Stimulated activated memory B cell treated with anti-CD40 and anti-IgM and Interleukin-4, amounts not matched to agents 10 μg/mL and 1 μg/mL and 100 μg/mL, for 72 hours (primary cell): ENCODE data around the gene MMP14.
"Not testable (repeated sequence)": the region's sequence is repeated elsewhere in the genome, so short reads cannot be mapped to it uniquely, and the experiment has no call there.

ENCODE experiments used
- ATAC-seq: fragments of 150-1000 bp; cut with Tn5 transposase; 2 replicates; pipeline ENCODE4 v1.10.0; 2021
- H3K27ac Mint-ChIP-seq: one replicate; pipeline ENCODE4 v1.8.0; 2022; ENCODE audit warnings: mild to moderate bottlenecking, mixed read lengths
- H3K27me3 Mint-ChIP-seq: one replicate; pipeline ENCODE4 v1.8.0; 2022; ENCODE audit warnings: mixed read lengths
- H3K36me3 Mint-ChIP-seq: one replicate; pipeline ENCODE4 v1.8.0; 2022; ENCODE audit warnings: mixed read lengths
- H3K4me1 Mint-ChIP-seq: one replicate; pipeline ENCODE4 v1.8.0; 2022; ENCODE audit warnings: mixed read lengths
- H3K4me3 Mint-ChIP-seq: one replicate; pipeline ENCODE4 v1.8.0; 2022; ENCODE audit warnings: mild to moderate bottlenecking, moderate library complexity, mixed read lengths
- H3K9me3 Mint-ChIP-seq: one replicate; pipeline ENCODE4 v1.8.0; 2022; ENCODE audit warnings: mixed read lengths

Gene MMP14

DNA sequence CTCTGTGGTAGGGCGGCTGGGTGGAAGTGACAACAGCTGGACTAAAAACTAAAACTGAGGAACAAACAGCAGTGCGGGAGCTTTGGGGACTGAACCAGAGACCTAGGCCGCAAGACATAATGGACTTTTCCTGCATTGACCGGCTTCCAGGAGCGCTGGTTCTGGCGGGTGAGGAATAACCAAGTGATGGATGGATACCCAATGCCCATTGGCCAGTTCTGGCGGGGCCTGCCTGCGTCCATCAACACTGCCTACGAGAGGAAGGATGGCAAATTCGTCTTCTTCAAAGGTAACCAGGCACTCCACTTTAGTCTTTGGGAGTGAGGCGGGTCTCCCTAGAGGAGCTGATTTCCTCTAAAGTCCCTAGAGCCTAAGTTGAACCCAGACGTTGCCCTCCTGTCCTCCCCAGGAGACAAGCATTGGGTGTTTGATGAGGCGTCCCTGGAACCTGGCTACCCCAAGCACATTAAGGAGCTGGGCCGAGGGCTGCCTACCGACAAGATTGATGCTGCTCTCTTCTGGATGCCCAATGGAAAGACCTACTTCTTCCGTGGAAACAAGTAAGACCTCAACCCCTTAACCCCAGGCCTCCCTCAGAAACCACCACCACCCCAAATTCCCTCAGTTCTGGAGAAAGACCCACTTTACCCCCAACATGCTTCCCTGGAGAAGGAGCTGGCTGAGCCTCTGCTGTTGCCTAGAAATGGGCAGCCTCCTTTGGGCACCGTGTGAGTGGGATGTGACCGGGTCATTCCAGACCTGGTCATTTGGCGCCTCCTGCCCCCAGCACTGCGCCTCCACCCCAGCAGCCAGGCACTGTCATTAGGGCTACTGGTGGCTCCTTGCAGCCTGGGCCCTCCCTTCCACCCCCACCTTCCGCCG lies 8.1 kb downstream of the MMP14 start:
- H3K27me3 Mint-ChIP-seq = peaks cover 25% of the 10 kb centered on the region
- H3K36me3 Mint-ChIP-seq = no peaks in the 10 kb centered on the region
- ATAC-seq = no peak
- no peaks in the 10 kb centered on the region for H3K9me3 Mint-ChIP-seq
- H3K4me1 Mint-ChIP-seq = peaks cover 19% of the 10 kb centered on the region
- H3K27ac Mint-ChIP-seq = no peak overlapping the region
- no peak overlapping the region for H3K4me3 Mint-ChIP-seq

DNA sequence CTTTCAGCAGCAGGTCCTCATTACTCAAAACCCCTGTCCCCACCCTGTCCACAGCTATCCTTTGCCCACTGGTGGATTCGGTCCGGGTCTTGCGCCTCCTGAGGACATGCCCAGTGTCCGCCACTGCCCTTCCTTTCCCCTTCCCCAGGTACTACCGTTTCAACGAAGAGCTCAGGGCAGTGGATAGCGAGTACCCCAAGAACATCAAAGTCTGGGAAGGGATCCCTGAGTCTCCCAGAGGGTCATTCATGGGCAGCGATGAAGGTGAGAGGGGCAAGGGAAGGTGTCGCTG lies 8.7 kb downstream of the MMP14 start:
- no peak for ATAC-seq
- no peak overlapping the region for H3K4me3 Mint-ChIP-seq
- H3K9me3 Mint-ChIP-seq = no peaks in the 10 kb centered on the region
- H3K27me3 Mint-ChIP-seq = peaks cover 25% of the 10 kb centered on the region
- H3K4me1 Mint-ChIP-seq = peaks cover 19% of the 10 kb centered on the region
- H3K36me3 Mint-ChIP-seq = no peaks in the 10 kb centered on the region
- H3K27ac Mint-ChIP-seq = no peak overlapping the region

DNA sequence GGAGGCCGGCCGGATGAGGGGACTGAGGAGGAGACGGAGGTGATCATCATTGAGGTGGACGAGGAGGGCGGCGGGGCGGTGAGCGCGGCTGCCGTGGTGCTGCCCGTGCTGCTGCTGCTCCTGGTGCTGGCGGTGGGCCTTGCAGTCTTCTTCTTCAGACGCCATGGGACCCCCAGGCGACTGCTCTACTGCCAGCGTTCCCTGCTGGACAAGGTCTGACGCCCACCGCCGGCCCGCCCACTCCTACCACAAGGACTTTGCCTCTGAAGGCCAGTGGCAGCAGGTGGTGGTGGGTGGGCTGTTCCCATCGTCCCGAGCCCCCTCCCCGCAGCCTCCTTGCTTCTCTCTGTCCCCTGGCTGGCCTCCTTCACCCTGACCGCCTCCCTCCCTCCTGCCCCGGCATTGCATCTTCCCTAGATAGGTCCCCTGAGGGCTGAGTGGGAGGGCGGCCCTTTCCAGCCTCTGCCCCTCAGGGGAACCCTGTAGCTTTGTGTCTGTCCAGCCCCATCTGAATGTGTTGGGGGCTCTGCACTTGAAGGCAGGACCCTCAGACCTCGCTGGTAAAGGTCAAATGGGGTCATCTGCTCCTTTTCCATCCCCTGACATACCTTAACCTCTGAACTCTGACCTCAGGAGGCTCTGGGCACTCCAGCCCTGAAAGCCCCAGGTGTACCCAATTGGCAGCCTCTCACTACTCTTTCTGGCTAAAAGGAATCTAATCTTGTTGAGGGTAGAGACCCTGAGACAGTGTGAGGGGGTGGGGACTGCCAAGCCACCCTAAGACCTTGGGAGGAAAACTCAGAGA lies 9.6 kb downstream of the MMP14 start:
- no peak for ATAC-seq
- Mint-ChIP-seq H3K27me3 (peaks cover 25% of the 10 kb centered on the region), H3K27ac (peak overlapping the region; percentile 77), H3K4me3 (no peak overlapping the region), H3K4me1 (peaks cover 19% of the 10 kb centered on the region), H3K9me3 (no peaks in the 10 kb centered on the region), H3K36me3 (no peaks in the 10 kb centered on the region)

DNA sequence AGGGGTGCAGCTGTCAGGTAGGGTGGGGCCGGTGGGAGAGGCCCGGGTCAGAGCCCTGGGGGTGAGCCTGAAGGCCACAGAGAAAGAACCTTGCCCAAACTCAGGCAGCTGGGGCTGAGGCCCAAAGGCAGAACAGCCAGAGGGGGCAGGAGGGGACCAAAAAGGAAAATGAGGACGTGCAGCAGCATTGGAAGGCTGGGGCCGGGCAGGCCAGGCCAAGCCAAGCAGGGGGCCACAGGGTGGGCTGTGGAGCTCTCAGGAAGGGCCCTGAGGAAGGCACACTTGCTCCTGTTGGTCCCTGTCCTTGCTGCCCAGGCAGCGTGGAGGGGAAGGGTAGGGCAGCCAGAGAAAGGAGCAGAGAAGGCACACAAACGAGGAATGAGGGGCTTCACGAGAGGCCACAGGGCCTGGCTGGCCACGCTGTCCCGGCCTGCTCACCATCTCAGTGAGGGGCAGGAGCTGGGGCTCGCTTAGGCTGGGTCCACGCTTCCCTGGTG lies 10.5 kb downstream of the MMP14 start:
- H3K4me3 Mint-ChIP-seq = no peak overlapping the region

DNA sequence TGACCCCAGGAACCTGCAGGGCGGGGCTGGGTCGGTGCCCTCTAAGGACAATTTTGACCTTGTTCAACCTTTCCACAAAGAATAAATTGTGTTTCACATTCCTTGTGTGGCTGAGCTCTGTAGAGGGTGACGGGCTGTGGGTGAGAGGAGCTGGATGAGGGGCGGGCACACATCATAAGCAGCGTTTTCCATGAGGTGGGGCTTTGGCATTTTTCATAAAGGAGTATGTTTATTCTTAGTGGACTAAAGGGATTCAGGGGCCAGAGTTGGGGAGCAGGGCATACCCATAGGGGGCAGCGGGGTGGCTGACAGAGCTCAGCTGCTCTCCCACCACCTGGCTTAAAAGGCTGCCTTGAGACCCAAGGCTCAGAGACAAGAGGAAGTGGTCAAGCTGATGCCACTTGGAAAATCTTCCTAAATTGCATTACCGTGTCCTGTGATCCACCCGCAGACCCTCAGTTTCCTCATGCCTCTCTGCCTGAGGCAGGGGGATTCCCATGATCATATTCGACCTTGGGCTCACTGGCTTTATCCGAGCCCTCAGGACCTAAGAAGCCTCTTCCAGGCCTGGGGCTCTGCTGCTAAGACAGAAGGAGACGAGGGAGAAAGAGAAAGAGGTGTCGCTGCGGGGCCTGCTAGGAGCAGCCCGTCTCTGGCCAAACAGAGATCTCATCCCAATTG lies 11.4 kb downstream of the MMP14 start:
- ATAC-seq = no peak
- Mint-ChIP-seq H3K4me3 (no peak overlapping the region), H3K4me1 (peaks cover 21% of the 10 kb centered on the region), H3K27me3 (peaks cover 25% of the 10 kb centered on the region), H3K9me3 (no peaks in the 10 kb centered on the region), H3K36me3 (no peaks in the 10 kb centered on the region), H3K27ac (no peak overlapping the region)

More for the DNA sequence above, 10.5 kb downstream of the MMP14 start:
- Mint-ChIP-seq H3K36me3 (no peaks in the 10 kb centered on the region), H3K27ac (peak overlapping the region; percentile 77), H3K9me3 (no peaks in the 10 kb centered on the region), H3K4me1 (peaks cover 19% of the 10 kb centered on the region), H3K27me3 (peaks cover 25% of the 10 kb centered on the region)
- ATAC-seq = no peak

DNA sequence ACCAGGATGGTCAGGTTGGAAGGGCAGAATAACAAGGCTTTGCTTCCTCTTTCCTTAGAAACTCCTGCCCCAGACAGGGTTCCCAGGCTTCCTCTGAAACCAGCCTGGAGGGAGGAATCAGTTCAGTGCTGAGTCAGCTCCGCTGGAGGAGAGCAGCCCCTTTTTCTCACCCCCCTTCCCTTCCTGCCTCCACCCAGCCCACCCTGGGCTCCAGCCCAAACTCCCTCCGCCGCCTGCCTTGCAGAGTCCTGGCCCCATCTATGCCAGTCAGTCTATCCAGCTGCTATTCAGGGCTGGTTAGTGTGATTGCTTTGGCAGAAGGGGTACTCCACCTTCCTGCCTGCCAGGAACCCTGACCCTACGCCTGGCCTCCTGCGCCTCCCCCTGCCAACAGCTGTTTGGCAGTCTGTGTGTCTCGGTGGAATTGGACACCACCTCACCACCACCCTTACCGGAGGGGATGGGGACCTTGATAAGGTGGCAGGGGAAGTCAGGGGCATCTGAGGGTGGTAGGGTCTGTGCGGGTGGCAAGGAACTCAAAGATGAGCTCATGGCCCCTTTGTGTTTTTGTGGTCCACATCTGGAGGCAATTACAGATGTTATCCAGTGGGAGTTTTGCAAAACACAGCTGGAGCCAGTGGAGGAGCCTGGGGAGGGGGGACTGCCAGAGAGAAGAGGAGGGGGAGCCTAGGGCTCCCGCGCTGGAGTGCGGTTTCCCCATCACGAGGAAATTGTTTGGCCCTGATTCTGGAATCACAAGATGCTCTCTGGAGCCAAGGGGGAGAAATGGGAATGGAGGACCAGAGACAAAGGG lies 12.2 kb downstream of the MMP14 start:
- peaks cover 25% of the 10 kb centered on the region for H3K27me3 Mint-ChIP-seq

DNA sequence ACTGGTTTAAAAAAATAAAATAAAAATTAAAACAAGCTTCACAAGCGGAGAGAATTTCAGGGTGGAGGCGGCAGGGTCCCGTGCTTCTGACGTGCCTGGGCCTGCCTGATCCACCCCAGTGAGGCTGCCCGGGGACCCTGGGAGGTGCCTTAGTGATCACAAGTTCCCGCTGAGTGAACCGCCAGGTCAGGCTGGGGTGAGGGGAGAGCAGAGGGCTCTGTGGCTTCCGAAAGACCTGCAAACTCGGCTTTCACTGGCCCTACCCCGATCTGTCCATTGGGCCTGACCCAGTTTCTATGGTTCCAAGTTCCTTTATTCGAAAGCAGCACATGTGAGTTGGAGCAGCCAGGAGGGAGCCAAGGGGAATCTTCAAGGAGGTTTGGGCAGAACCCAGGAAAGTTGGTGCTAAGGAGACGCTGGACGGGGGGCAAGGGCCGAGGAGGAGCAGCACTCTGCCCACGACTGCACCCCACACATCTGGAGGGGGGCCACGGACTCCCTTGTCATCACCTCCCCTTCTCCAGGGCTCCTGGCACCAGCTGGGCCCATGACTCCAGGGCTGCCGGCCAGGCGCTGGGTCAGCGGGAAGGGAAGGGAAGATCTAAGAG lies 12.9 kb downstream of the MMP14 start:
- peaks cover 28% of the 10 kb centered on the region for H3K4me1 Mint-ChIP-seq
- no peaks in the 10 kb centered on the region for H3K9me3 Mint-ChIP-seq
- no peaks in the 10 kb centered on the region for H3K36me3 Mint-ChIP-seq
- H3K4me3 Mint-ChIP-seq = no peak overlapping the region
- H3K27ac Mint-ChIP-seq = no peak overlapping the region
- ATAC-seq = no peak
- H3K27me3 Mint-ChIP-seq = peaks cover 25% of the 10 kb centered on the region

More for the DNA sequence above, 12.2 kb downstream of the MMP14 start:
- H3K4me1 Mint-ChIP-seq = peaks cover 28% of the 10 kb centered on the region
- no peak overlapping the region for H3K4me3 Mint-ChIP-seq
- ATAC-seq = no peak
- H3K27ac Mint-ChIP-seq = no peak overlapping the region
- H3K36me3 Mint-ChIP-seq = no peaks in the 10 kb centered on the region
- H3K9me3 Mint-ChIP-seq = no peaks in the 10 kb centered on the region

DNA sequence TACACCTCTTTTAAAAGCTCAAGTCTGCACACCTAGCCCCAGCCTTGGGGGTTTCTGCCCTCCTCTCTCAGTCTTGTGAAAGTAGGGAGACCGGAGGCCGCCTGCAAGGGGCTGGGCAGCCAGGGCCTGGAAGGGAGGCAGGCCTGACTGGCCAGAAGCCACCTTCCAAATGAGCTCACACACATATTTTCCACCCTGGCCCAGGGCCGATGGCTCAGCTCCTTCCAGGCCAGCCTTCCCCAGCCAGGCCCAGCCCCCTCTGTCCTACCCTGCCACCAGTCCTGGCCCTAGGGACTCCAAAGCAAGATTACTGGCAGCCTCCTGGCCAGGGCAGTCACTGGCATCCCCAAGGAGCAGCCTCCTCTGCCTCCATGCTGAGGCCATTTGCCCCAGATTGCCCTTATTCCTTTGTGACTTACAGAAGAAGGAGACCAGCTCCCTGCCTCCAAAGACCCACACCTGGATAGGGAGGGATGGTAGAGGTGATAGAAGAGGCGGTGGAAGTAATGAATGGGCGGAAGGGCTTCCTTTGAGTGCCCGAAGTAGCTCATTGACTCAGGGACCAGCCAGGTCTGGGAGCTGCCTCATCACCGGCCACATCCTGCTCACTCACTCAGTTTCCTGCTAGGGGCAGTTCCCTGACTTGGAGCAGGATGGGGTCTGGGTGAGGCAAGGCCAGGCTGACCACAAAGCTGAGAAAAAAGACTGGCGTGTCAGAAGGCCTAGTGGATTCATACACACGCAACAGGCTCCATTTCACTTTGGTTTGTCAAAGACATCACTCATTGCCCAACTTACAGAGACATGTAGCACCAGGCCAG lies 14.8 kb downstream of the MMP14 start:
- H3K36me3 Mint-ChIP-seq = no peaks in the 10 kb centered on the region
- H3K27me3 Mint-ChIP-seq = peaks cover 10% of the 10 kb centered on the region
- peaks cover 28% of the 10 kb centered on the region for H3K4me1 Mint-ChIP-seq
- peak overlapping the region; percentile 24 for H3K27ac Mint-ChIP-seq
- no peak overlapping the region for H3K4me3 Mint-ChIP-seq
- ATAC-seq = no peak
- no peaks in the 10 kb centered on the region for H3K9me3 Mint-ChIP-seq

DNA sequence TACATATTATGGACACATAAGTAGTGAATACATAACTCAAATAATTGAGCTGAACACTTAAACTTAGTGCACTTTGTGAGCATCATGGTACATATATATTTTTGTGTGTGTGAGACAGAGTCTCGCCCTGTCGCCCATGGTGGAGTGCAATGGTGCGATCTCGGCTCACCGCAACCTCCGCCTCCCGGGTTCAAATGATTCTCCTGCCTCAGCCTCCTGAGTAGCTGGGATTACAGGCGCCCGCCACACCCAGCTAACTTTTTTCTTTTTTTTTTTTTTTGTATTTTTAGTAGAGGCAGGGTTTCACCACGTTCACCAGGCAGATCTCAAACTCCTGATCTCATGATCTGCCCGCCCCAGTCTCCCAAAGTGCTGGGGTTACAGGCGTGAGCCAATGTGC lies 15.8 kb downstream of the MMP14 start:
- H3K4me3 Mint-ChIP-seq, H3K27ac Mint-ChIP-seq, H3K27me3 Mint-ChIP-seq, H3K9me3 Mint-ChIP-seq, ATAC-seq, H3K36me3 Mint-ChIP-seq: not testable (repeated sequence)
- peaks cover 22% of the 10 kb centered on the region for H3K4me1 Mint-ChIP-seq

DNA sequence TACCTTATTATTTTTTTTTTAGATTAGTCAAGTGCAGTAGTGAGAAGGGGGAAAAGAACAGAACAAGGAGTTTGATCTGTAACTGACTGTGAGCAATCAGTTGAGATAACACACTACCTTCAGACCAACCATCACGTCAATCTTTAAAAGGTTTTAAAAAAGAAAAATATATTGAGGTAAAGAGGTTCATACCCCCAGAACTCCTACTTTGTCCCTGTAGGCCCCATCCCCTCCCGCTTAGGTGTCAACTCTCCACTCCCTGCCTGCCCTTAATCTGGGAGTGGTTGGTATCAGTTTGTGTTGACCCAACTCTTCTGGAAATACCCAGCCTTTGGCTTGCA lies 16.2 kb downstream of the MMP14 start:
- Mint-ChIP-seq H3K9me3 (no peaks in the 10 kb centered on the region), H3K36me3 (no peaks in the 10 kb centered on the region), H3K27me3 (no peaks in the 10 kb centered on the region), H3K4me3 (no peak overlapping the region), H3K27ac (peak overlapping the region; percentile 65), H3K4me1 (peaks cover 22% of the 10 kb centered on the region)
- ATAC-seq = no peak

DNA sequence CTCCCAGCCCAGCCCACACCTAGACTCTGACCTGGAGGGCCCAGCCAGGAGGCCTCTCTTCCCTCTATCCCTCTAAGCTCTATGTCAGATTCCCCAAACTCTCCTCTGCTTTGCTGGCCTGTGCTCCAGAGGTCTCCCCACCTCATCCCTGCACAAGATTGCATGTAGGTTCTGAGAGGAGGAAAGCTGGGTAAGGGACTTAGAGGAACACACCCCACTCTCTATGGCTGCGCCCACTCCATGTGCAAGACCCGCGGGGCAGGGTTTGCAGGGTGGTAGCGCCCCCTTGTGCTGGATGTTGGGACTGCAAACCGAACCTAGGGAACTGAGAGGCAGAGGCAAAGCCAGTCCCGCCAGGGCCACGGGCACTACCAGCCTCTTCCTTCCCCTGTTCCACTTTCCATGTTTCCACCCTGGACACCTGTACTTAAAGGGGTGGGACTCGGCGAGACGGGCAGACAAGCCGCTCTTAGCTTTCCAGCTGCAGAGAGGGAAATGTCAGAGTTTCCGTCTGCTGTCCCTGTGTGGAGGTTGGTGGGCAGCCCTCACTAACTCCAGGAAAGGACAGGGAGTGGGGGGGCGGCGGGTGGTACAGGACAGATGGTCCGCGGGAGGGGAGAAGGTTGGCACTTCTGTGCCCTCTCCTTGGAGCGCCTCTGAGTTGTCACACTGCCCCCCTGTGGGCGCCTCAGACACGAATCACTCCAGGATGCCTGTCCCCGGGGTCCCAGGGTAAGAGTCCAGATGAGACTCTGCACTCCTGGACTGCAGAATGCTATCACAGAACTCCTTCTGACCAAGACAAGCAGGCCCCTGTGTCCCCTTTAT lies 16.8 kb downstream of the MMP14 start:
- H3K4me1 Mint-ChIP-seq = peaks cover 17% of the 10 kb centered on the region

DNA sequence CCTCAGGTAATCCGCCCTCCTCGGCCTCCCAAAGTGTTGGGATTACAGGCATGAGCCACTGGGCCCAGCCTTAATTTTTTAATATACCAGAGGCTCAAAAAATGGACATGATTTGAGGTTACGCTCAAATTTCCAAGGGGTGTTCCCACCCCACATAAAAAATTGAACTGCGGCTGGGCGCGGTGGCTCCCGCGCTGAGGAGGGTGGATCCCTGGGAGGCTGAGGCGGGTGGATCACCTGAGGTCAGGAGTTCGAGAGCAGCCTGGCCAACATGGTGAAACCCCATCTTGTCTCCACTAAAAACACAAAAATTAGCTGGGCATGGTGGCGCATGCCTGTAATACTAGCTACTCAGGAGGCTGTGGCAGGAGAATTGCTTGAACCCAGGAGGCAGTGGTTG lies 17.9 kb downstream of the MMP14 start:
- not testable (repeated sequence) for H3K4me3 Mint-ChIP-seq, H3K9me3 Mint-ChIP-seq, ATAC-seq, H3K36me3 Mint-ChIP-seq, H3K4me1 Mint-ChIP-seq, H3K27ac Mint-ChIP-seq, H3K27me3 Mint-ChIP-seq

More for the DNA sequence above, 16.8 kb downstream of the MMP14 start:
- Mint-ChIP-seq H3K27ac (peak overlapping the region; percentile 65), H3K9me3 (no peaks in the 10 kb centered on the region), H3K27me3 (no peaks in the 10 kb centered on the region), H3K4me3 (peak overlapping the region; percentile 76), H3K36me3 (no peaks in the 10 kb centered on the region)
- ATAC-seq = peak; percentile 95
